Measurements from ENCODE around the gene MLLT1.

The MLLT1 gene

DNA sequence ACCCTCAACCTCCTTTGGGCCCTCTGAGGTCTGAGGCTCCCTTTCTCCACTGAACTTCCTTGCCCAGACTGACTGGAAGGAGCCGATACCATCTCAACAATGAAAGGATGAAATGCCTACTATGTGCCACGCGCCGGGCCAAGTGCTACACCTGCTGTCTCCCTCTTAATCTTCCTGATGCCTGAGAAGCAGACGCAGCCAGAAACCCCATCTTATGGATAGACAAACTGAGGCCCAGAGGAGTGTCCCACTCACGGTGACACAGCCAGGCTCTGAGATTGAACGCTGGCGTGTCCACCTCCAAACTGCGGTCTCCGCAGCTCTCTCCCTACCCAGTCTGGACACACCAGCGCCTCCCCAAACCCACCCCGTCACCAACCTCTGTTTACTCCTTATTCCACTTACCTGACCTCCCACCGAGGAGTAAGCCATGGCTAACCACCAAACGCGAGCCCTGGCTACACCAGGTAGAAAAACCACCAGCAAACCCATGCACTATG is 20.9 kb downstream of the MLLT1 start:
- DNase-seq (ENCODE audit: low read depth, low spot score) = no peak

DNA sequence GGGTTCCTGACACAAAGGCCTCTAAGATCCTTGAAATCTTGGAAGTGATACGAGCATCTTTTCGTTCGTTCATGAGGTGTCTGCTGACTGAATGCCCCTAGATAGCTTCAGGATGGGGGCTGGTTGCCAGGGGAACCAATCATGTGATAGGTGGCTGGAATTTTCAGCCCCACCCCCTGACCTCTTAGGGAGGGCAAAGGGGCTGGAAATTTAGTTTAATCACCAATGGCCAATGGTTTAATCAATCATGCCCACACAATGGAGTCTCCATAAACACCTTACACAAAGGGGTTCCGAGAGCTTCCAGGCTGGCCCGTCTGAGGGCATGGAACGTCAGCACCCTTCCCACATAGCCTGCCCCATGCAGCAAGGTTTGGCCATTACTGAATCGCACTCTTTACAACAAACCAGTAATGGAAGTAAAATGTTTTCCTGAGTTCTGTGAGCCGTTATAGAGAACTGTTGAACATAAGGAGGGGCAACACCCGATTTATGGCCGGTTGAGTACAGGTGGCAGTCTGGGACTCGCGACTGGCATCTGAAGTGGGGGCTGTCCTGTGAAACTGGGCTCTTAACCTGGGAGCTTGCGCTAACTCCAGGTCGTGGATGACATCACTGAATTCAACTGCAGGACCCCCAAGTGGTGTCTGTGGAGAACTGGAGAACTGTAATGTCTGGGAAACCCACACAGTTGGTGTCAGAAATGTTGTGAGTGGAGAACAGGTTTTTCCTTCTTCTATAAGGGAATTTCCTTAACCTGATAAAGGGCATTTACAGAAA is 25.6 kb downstream of the MLLT1 start:
- DNase-seq (ENCODE audit: low read depth, low spot score) = no peak

DNA sequence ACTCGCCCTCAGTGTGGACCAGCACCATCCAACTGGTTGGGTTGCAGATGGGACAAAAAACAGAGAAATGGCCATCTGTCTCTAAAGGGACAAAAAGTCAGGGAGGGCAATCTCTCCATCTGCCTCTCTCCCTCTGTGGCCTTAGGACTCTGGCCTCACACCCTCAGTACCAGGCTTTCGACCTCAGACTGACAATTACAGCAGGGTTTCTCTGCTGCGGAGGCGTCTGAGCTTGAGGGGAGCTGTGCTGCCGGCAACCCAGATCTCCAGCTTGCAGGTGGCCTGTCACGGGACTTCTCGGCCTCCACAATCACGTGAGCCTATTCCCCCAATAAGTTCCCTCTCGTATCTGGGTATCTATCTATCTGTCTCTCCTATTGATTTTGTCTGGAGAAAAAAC is 27.7 kb downstream of the MLLT1 start:
- DNase-seq (ENCODE audit: low read depth, low spot score) = no peak

DNA sequence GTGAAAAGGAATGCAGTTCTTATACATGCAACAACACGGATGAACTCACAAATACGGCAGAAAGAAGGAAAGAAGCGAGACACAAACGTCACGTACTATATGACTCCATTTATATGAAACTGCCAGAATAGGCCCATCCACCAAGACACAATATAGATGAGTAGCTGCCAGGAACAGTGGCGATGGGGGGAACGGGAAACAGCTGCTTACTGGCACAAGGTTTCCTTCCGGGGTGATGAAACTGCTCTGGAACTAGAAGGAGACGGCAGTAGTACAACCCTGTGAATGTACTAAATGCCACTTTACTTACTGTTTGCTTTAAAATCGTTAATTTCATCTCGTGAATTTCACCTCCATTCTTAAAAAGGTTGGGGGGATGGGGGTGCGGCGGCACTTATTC is 28.9 kb downstream of the MLLT1 start:
- no peak for DNase-seq (ENCODE audit: low read depth, low spot score)

DNA sequence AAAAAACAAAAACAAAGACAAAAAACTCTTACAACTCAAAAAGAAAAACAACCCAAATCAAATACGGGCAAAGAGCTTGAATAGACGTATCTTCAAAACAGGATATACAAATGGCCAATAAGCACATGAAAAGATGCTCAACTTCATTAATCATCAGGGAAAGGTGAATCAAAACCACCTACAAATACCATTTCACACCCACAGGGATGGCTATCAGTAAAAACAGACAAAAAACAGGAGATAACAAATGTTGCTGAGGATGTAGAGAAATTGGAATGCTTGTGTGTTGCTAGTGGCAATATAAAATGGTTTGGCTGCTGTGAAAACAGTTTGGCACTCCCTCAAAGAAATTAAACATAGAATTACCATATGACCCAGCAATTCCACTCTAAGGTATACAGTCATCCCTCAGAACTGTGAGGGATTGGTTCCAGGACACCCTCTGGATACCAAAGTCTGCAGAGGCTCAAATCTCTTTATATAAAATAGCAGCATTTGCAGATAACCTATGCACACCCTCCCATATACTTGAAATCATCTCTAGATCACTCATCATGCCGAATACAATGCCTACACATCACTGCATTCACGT is 29.7 kb downstream of the MLLT1 start:
- no peak for DNase-seq (ENCODE audit: low read depth, low spot score)

DNA sequence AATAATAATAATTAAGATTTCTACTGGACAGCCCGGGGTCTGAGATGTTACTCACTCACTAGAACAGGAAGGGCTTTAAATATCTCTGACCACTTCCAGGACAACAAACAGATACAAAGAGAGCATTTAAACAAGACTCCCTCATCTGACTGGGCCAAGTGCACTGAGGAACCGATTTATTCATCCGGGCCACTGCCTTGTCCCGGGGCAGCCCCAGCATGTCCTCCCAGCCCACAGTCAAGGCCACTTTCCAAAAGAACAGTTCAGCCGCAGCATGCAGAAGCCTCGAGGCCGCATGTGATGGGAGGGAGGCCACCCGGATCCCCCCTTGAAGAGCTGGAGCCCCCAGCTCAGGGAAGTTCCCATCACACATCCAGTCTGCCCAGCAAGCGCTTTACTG is 30.5 kb downstream of the MLLT1 start:
- DNase-seq (ENCODE audit: low read depth, low spot score) = no peak

DNA sequence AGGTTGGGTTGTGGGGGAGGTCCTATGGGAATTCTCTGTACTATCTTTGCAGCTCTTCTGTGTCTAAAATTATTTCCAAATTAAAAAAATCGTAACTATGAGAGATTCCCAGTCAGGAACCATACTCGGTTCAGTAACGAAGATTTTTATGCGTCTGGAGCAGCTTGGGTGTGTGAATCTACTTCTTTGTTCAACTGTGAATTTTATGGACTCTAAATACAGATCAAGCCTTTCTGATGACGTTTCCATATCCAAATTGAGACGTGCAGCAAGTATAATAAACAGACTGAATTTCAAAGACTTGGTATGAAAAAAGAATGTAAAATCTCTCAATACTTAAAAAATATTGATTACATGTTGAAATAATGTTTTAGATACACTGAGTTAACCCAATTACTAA is 30.9 kb downstream of the MLLT1 start:
- no peak for DNase-seq (ENCODE audit: low read depth, low spot score)

DNA sequence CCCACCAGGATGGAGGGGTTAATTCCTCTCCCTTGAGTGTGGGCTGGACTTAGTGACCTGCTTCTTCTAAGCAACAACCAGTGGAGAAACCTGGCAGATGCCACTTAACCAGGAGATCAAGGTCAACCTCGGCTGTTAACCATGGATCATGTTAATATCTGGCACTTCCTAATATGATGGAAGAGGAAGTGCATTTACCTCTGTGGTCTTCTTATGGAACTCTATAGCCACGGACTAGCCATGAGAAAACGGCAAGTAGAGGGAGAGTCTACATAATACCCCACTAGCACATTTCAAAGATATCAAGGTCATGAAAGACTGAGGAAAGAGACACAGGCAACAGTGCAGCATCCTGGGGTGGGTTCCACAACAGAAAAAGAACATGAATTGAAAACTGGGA is 31.4 kb downstream of the MLLT1 start:
- DNase-seq (ENCODE audit: low read depth, low spot score) = no peak

DNA sequence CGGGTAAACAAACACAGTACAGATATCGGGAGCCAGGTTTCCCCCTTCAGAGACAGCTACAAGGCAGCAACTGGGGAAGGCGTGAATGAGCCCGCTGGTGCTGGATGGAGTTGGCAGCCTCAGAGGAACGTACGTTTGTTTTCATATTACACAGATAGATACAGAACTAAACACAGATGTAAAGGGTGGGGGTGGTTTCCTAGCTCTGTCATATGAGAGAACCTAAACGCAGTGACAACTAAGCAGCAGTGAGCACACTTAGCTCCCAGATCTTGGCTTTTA is 32.8 kb downstream of the MLLT1 start:
- no peak for DNase-seq (ENCODE audit: low read depth, low spot score)

DNA sequence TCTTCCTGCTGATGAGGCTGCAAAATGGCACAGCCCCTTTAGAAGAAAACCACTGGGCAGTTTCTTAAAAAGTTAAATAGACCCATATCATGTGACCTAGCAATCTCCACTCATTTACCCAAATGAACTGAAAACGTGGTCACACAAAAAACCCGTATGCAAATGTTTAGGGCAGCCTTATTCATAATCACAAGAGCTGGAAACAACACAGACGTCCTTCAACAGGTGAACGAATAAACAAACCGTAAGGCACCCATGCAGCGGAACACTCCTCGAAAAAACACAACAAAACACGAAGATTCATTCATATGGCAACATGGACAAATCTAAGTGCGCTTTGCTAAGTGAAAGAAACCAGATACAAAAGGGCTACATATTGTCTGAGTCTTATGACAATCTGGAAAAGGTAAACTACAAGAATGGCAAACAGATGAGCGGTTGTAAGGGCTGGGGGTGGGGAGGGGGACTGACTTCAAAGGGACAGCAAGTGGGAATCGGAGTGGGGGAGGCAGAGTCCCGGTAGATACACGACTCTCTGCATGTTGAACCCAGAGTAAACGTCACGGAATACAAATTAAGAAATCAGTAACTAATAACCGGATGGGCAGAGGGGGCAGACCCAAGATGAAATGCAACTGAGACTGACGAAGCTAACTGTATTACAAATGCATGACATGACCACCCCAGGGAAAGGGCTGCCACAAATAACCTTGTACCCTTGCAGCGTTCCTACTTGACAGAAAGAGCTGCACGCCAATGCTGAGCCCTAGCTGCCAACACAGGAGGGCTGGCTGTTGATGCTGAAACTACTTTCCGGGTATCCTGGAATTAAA is 33.4 kb downstream of the MLLT1 start:
- no peak for DNase-seq (ENCODE audit: low read depth, low spot score)

DNA sequence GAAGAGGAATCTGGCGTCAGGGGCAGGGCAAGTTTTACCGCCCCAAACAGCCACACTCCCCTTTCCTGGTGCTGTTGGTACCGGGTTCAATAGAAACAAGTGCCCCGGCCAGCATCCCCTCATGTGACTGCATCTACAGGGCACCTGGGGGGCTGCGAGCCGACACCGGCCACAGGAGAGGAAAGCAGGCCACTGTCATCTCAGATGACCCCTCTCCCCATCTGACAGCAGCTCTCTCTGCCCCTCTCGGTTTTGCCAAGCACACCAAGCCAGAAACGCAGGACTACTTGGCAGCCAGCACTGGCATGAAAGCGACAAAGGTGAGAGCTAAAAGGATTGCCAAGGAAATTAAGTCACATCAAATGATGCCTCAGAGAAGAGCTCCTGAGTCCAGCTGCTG is 37.1 kb downstream of the MLLT1 start:
- no peak for DNase-seq (ENCODE audit: low read depth, low spot score)

DNA sequence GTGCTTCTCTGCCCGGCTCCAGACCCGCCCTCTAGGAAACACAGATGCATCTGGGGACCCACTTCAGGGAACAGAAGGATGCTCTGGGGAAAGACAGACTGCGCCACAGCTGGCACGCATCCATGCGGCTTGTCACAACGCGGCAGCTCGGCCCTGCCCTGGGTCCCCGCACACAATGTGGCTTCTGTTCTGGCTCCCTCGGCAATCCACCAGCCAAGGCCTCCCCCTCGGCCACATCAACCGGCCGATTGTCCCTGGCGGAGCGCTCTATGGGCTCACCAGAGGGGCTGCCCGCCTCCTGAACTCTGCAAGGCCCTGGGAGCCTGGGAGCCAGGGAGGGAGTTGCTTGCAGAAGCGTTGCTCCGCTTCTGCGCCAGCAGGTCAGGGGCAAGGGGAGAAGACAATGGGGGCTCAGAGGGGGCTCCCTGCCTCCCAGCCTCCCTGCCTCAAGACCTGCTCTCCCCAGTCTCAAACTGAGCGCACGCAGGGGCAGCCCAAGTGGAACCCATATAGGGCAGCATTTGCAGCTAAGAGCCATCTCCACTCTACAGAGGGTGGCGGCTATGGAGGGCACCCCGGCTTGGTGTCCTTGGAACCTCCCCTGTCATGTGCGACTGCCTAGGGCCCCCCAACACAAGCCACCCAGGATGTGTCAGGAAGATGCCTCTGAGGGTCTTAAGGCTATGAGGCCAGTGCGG is 37.9 kb downstream of the MLLT1 start:
- DNase-seq (ENCODE audit: low read depth, low spot score) = no peak

DNA sequence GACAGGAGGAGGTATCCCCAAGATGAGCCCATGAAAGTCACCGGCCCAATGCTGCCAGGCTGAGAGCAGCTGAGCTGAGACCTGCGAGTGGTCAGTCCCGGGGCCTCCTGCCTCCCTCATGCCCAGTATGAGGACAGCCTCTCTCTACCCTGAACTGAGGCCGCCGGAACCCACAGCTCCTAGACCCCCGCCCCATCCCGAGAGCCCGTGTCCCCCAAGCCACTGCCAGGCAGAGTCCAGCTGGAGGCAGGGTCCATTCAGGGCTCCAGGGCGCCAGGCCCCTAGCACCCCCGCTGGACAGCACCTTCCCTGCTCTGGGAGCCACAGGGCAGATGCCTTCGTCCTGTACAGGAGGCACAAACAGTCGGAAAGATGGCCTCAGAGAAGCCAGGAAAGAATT is 38.7 kb downstream of the MLLT1 start:
- DNase-seq (ENCODE audit: low read depth, low spot score) = no peak

DNA sequence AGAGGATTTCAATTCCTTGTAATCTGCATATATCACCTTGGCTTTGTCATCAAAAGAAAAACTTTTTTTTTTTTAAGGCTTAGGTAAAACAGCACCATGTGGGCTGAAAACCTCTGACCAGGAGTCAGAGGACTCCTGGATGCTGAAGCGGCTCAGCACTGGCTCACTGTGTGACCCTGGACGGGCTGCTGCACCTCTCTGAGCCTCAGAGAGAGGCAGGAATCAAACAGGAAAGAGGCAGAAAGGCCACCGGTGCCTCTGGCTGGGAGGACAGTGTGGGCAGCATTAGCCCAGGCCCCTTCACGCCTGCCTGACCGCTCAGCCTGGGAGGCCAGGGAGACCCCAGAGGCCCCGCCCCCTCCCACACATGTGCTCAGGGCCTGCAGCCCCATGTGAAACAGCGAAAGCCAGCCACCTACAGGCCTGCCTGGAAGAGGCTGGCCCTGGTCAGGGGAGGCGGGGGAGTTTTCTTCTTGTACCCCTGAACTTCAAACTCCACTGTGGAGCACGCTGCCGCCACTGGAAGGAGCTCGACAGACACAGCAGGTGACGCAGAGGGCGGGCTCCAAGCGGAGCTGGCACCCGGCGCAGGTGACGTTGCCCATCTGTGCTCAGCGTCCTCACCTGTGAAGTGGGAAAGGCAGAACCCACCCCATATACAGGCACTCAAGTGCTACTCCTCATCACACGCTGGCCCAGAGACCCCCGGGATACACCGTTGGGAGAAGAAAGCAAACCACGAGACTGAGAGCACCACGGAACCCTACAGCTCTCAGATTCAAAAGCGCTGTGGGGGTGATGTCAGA is 39.7 kb downstream of the MLLT1 start:
- DNase-seq (ENCODE audit: low read depth, low spot score) = no peak

DNA sequence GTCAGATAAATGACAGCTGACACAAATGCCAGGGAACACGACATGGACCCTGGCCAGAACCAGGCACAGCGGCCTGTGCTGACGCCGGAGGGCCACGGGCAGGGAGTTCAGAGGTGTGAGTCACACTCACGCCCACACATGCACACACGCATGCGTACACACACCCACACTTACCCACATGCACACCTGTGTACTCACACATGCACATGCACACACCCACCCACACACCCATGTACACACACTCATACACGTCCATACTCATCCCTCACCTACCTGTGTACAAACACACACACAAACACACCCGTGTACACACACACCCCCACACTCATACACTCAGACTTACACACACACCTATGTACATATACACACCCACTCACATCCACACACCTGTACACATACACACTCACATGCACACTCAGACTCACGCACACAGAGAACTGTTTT is 40.4 kb downstream of the MLLT1 start:
- no peak for DNase-seq (ENCODE audit: low read depth, low spot score)

DNA sequence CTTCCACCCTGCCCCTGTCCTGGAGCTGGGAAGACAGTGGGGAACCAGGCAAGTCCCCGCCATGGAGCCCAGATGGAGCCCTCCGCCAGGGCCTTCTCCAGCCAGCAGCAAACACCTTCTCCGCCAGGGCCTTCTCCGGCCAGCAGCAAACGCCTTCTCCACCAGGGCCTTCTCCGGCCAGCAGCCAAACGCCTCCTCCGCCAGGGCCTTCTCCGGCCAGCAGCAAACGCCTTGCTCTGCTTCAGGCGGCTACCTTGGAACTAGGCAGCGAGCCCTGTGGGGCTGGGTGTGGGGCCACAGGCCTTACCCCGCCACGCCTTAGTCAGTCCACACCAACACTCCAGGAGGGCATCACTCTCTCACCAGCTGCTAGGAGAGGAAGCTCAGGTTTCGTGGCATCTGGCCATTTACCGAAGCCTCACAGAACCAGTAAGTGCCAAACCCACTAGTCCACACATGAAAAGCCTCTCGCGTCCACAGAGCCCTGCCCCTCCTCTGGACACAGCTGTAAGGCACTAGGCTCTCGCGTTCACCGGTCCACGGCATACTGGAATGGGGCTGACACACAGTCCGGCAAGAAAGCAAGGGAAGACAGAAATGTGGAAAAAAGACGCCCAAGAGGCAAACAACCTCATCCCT is 41.0 kb downstream of the MLLT1 start:
- DNase-seq (ENCODE audit: low read depth, low spot score) = no peak

DNA sequence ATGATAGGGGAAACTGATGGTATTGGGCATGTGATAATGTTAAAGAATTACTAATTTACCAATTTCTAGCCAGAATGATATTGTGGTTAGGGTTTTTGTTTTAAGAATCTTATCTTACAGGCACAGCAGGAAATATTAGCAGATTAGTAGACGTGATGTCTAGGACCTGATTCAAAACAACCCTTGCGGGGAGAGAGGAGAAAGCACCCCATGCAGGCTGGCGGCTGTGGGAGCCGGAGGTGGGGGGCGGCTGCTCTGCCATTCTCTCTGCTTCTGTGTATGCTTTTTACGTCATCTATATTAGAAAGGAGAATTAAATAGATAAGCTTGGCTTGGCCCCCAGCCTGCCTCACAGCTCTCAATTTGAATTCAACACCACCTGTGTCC is 41.5 kb downstream of the MLLT1 start:
- no peak for DNase-seq (ENCODE audit: low read depth, low spot score)

DNA sequence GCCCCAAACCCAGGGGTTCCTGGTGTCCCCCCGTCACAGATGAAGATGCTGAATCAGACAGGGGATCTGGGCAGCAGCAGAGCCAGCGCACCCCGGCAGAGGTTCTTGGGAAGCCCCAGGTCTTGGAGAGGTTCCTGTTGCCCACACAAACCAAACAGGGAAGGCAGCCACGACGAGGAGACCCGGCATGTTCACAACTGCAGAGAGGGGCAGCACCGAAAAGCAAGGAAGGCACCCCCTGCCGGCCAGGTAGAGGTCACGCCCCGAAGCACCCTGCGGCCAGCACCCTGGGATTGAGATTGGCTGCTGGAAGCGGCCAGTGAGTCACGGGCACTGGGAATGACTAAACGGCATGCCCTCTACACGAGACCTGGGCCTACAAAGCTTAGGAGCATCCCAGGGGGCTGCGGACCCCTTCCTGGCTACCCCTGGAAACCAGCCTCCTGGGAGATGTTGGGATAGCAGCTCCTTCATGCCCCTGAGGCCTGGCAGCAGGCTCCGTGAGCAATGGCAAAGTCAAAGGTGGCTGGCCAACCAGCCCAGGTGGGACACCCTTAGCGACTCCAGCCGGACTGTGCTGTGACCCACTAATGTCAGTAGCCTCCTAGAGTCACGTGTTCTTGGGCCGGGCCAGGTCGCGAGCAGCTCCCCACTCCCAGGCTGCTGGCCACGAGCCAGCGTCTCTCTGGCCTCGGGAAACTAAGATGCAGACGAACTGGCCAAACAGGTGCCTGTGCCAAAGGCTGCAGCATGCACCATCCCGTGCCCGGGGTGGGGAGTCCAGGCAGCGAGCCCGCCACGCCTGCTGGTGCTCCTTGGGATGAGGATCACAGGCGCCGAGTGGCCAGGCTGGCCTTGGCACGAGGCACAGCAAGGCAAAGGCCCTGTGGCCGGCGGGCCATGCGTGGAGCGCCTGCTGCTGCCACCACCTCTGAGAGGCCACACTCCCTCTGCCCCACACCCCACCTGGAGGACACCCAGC is 43.2 kb downstream of the MLLT1 start:
- no peak for DNase-seq (ENCODE audit: low read depth, low spot score)
